Measurements from ENCODE around the gene BRAF.
"Not testable (repeated sequence)": the region's sequence is repeated elsewhere in the genome, so short reads cannot be mapped to it uniquely, and the experiment has no call there.

BRAF gene

GRCh38 chr7:140917258-140917657 lies 7.5 kb downstream of the BRAF start:
- no peak for DNase-seq

DNA sequence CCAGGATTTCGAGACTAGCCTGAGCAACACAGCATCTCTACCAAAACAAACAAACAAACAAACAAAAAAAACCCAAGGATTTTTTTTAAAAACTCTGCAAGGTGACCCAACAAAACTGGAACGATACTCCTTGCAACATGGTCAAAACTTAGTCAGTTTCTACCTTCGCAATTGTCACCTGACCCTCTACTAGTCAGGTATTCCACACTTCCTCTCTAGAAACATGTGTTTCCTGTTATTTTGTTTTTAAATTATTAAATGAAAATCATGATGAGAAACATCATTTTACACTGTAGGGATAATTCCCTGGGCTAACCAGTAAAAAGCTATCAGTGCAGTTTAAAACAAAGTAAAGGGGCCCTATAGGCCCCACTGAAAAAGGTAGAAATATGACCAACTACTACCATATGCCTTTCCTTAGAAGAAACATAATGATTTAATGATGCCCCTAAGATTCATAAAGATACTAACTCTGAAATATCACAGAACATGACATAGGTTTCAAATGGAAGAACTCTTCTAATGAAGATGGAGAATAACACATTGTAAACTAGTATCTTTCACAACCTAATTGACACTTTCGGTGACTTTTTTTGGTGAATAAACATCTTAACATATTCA lies 8.7 kb downstream of the BRAF start:
- no peak for DNase-seq

DNA sequence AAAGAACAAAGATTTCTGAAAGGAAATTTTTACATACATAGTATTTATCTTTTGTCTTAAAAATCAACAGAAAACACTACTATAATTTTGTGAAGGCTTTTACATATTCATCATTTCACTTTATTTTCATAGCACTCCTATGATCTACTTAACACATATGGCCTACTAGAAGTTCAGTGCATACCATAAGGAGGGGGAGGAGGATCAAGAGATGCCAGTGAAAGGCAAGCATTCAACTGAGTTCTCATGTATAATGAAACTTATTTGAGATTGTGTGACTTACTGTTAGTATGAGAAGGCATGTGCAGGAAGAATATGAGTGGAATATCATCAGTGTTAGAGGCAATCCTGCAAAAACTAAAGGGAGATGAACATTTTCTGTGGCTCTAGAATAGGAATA lies 10.6 kb downstream of the BRAF start:
- no peak for DNase-seq

GRCh38 chr7:140913596-140913928 lies 11.2 kb downstream of the BRAF start:
- DNase-seq, result not testable (repeated sequence)

DNA sequence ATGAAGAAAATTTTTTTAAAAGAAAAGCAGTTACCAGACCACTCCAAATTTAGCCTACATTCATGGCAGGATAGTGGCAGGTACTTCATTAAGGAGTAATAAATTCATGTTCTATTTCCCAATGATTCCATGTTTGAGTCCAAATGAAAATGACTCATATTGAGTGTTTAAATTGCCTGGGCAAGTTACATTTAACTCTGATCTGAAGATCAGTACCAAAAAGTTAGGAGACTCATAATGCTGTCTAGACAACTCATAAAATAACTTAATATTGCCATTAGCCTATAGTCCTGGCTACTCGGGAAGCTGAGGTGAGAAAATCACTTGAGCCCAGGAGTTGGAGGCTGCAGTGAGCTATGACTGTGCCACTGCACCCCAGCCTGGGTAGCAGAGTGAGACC lies 13.0 kb downstream of the BRAF start:
- no peak for DNase-seq

DNA sequence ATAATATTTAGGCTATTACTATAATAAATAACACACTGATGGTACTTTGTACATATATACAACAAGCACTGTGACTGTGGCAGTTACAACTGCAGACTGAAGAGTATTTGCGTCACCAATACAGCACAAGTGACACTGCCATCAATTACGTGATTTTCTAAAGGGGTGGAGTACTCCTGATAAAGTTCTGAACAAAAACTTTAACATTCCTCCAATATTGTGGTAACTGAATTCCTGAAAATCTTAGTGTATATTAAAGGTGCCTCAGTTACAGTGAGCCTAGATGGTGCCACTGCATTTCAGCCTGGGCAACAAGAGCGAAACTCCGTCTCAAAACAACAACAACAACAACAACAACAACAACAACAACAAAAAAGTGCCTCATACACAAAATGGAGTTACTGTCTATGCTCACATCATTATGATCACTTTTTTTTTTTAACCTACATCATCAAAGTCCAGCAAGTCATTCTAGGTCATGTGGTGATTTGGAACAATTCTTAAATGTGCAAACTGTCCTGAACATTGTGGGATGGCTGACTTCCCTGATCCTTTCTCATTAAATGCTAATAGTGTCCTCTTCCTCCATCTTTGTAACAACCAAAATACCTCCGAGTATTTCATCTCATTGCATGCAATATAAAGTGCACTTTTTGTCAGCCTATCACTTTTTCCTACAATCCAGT lies 15.1 kb downstream of the BRAF start:
- DNase-seq, result no peak

DNA sequence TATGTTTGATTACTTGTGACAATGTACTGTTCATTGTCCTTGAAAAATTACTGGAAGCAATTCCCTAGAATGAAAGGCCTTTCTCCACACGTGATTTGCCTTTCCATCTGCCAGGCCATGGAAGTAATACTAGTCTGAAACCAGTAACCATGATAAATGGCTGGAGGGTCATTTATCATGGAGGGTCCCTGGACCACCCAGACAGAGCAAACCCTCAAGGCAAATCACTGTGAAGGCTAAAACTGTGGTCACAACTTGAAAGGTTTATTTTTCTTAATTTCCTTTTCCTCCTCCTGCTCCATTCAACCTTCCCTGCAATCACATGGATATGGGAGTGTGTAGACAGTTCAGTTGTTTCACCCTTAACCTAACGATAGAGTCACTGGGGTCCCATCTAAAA lies 16.4 kb downstream of the BRAF start:
- DNase-seq, result no peak

DNA sequence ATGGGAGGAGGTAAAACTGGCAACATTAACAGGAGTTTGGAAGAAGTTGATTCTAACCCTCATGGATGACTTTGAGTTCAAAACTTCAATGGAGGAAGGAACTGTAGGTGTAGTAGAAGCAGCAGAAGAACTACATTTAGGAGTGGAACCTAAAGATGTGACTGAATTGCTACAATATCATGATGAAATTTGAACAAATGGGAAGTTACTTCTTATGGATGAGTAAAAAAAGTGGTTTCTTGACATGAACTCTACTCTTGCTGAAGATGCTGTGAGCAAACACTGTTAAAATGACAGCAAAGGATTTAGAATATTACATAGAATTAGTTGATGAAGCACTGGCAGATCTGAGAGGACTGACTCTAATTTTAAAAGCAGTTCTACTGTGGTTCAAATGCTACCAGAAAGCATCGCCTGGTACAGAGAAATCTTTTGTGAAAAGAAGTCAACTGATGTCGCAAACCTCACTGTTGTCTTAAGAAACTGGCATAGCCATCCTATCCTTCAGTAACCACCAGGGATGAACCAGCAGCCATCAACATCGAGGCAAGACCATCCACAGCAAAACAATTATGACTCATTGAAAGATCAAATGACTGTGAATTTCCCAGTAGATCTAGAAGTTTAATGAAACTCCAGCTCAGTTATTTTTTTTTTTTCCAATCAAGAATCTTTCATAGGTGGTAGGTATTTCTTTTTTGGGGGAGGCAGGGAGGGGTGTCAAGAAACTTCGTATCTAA lies 20.8 kb downstream of the BRAF start:
- no peak for DNase-seq

DNA sequence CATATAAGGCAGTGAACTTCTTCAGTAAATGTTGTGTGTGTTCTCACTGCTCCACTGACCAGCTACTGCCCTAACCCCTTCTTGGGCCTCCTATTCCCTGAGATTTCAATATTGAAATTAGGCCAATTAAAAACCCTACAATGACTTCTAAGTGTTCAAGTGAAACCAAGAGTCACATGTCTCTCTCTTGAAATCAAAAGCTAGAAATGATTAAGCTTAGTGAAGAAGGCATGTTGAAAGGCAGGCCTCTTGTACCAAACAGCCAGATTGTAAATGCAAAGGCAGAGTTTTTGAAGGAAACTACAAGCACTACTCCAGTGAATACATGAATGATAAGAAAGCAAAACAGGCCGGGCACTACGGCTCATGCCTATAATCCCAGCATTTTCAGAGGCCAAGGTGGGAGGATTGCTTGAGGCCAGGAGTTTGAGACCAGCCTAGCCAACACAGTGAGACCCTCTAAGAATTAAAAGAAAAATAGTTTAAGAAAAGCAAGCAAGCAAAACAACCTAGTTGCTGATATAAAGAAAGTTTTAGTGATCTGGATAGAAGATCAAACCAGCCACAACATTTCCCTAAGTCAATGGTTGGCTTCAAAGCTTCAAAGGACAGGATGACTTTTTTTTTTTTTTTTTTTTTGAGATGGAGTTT lies 22.3 kb downstream of the BRAF start:
- DNase-seq, result no peak

GRCh38 chr7:140901941-140902302 lies 22.8 kb downstream of the BRAF start:
- no peak for DNase-seq

DNA sequence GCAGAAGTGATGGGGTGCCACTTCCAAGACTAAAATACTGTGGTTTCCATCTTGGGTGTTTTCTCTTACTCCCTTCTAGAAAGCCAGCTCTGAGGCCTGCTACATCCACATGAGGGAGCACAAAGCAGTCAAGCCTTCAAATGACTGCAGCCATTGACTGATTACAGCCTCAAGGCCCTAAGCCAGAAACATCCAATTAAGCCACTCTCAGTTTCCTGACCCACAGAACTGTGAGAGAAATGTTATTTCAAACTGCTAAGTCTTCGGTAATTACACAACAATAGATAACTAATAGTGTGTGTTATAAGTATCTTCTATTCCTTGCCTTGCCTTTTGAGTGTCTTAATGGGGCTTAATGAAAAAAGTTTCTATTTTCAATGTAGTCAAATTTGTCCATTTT lies 24.8 kb downstream of the BRAF start:
- DNase-seq, result peak; percentile 24

DNA sequence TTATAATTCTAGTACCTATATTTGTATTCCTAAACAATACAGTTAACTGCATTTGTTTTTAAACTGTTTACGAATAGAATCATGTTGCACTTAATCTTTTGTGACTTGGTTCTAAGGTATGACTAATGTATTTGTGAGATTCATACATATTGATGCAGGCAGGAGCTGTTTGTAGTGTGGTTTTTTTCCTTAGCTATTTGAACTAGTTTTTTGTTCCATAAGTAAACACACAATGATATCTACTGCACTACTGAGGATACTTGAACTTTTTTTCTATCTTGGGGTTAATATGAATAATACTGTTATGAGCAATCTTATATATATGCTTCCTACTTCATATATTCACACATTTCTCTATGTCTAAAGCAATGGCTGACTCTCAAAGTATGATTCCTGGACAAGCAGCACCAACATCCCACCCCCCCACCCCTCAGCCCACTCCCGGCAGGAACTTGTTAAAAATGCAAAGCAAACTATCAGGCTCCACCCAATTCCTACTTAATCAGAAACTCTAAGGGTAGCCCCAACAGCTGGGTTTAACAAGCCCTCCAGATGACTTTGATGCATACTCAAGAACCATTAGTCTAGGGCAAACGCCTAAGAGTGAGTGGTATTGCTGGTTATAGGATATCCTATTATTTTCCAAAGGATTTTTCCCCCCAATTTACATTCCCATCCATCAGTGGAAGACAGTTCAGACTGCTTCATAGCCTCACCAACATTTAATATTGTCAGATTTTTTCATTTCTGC lies 25.8 kb downstream of the BRAF start:
- no peak for DNase-seq

DNA sequence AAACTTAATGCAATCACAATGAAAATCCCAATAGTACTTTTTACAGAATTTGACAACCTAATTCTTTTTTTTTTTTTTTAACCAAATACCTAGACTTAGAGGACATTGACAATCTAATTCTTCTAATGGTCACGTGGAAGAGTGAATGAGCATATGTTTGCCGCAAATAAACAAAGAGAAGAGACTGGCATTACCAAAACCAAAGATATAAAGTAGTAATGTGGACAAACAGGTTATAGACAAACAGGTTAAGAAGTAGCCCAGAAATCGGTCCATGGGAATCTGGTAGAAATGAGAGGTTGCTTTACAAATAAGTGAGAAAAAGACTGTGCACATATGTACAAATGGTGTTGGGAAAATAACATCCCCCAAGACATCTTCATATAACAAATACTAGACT lies 27.7 kb downstream of the BRAF start:
- DNase-seq, result no peak

DNA sequence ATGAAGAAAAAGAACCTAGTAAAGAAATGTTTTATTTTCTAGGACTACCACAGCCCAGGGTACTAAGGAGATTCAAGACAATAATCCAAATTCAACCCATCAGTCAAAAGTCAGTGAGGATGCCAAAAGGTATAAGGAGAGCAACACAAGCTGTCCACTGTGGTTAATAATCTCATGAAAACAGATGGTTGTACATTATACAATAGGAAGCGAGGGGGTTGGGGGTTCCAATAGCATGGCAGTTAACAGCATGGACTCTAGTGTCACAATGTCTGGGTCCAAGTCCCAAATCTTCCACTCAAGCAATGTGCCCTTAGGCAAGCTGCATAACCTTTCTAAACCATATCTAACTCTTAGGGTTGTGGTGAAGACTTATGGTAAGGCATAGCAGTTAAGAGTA lies 35.1 kb downstream of the BRAF start:
- peak; percentile 92 for DNase-seq

DNA sequence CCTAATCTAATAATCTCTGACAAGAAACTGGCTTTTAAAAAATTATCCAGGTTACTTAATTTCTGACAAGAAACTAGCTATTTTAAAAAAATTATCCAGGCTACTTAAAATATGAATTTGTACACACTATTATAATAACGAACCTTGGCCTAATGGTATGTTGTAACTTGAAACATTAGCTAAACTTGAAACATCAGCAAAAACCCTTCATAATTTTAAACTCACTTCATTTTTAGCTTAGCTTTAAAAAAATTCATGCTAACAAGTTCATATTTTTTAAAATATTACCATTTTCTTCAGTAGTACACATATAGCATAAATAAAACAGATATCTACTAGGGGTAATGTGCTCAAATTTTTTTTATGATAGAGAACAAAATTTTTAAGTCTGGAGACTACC lies 35.6 kb downstream of the BRAF start:
- DNase-seq, result no peak

GRCh38 chr7:140888087-140888486 lies 36.6 kb downstream of the BRAF start:
- DNase-seq, result no peak

GRCh38 chr7:140885735-140886334 lies 38.9 kb downstream of the BRAF start:
- DNase-seq, result no peak

GRCh38 chr7:140883378-140883777 lies 41.4 kb downstream of the BRAF start:
- DNase-seq, result no peak

- DNase-seq, result not testable (repeated sequence)
Measured at GRCh38 chr7:140882834-140883233, 41.9 kb downstream of the BRAF start.

GRCh38 chr7:140881507-140882228 lies 43.1 kb downstream of the BRAF start:
- no peak for DNase-seq

DNA sequence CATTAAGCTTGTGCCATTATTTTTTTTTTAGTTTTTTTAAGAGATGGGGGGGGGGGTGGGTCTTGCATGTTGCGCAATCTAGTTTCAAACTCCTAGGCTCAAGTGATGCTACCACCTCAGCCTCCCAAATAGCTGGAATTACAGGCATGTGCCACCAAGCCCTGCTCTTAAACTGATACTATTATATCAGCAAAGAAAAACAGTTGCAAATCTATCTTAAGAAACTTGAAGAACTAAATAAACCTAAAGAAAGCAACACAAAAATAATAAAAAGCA lies 47.5 kb downstream of the BRAF start:
- DNase-seq, result no peak

- DNase-seq, result peak; percentile 62
Measured at GRCh38 chr7:140876519-140877248, 48.0 kb downstream of the BRAF start.
